Measurements from ENCODE around the gene TNFRSF14.

GRCh38 chr1:2510366-2511155 lies 45.6 kb upstream of the TNFRSF14 start:
- no peak for TF ChIP-seq FOXM1 (IDR thresholded peaks at IDR 0.05; ENCODE audit: borderline replicate concordance)
- TF ChIP-seq NFRKB (IDR thresholded peaks at IDR 0.05): no peak
- no peak for TF ChIP-seq FOXA1 (IDR thresholded peaks at IDR 0.05)
- no peak for TF ChIP-seq SP1 (IDR thresholded peaks at IDR 0.05)
- TF ChIP-seq PKNOX1 (IDR thresholded peaks at IDR 0.05): no peak
- TF ChIP-seq FOXK2 (IDR thresholded peaks at IDR 0.05): no peak
- no peak for TF ChIP-seq SUZ12 (IDR thresholded peaks at IDR 0.05)
- TF ChIP-seq ARNT (IDR thresholded peaks at IDR 0.05): no peak
- TF ChIP-seq TARDBP (IDR thresholded peaks at IDR 0.05): no peak
- TF ChIP-seq L3MBTL2 (conservative IDR thresholded peaks at IDR 0.05): no peak
- no peak for TF ChIP-seq LEF1 (IDR thresholded peaks at IDR 0.05; ENCODE audit: borderline replicate concordance)
